WTC11 (cell line): Measurements from ENCODE around the gene P3H4.

Source experiments
- CREM ChIP-seq: sonication (generic); formaldehyde crosslinking; IDR thresholded peaks from 2 replicates; pipeline ENCODE4 v1.8.1; 2022; ENCODE audit warnings: mild to moderate bottlenecking, missing genetic modification reagents, moderate library complexity
- CTCF ChIP-seq: fragments of 200-600 bp; IDR thresholded peaks from 2 replicates; pipeline ENCODE4 v1.8.0; 2022; ENCODE audit warnings: antibody characterized with exemption
- ESRRA ChIP-seq: sonication (generic); formaldehyde crosslinking; IDR thresholded peaks from 2 replicates; pipeline ENCODE4 v1.8.1; 2022; ENCODE audit warnings: mild to moderate bottlenecking, missing genetic modification reagents, borderline replicate concordance
- HMGXB4 ChIP-seq: sonication (generic); formaldehyde crosslinking; IDR thresholded peaks from 2 replicates; pipeline ENCODE4 v1.8.1; 2023; ENCODE audit warnings: mild to moderate bottlenecking, moderate library complexity, missing genetic modification reagents
- JUN ChIP-seq: sonication (generic); formaldehyde crosslinking; IDR thresholded peaks from 2 replicates; pipeline ENCODE4 v1.8.0; 2023; ENCODE audit warnings: mild to moderate bottlenecking, missing genetic modification reagents
- MAX ChIP-seq: sonication (generic); formaldehyde crosslinking; IDR thresholded peaks from 2 replicates; pipeline ENCODE4 v1.8.0; 2022; ENCODE audit warnings: mild to moderate bottlenecking, missing genetic modification reagents
- NR2C2 ChIP-seq: sonication (generic); formaldehyde crosslinking; IDR thresholded peaks from 2 replicates; pipeline ENCODE4 v1.8.0; 2022; ENCODE audit warnings: mild to moderate bottlenecking, missing genetic modification reagents
- NR3C1 ChIP-seq: sonication (generic); formaldehyde crosslinking; conservative IDR thresholded peaks from 2 replicates; pipeline ENCODE4 v1.8.1; 2023; ENCODE audit warnings: low read depth, mild to moderate bottlenecking, missing genetic modification reagents
- PRRX2 ChIP-seq: fragments of 250-450 bp; sonication (Bioruptor Pico); IDR thresholded peaks from 2 replicates; pipeline ENCODE4 v1.8.0; 2021; ENCODE audit warnings: mild to moderate bottlenecking

- TF ChIP-seq PRRX2 = no peak
- peak; percentile 78; the same call in 1 of the 2 replicates for TF ChIP-seq MAX (CRISPR knock-in tag)
- TF ChIP-seq CTCF = no peak
- TF ChIP-seq ESRRA (CRISPR knock-in tag) = no peak
- TF ChIP-seq CREM (CRISPR knock-in tag) = no peak
- no peak for TF ChIP-seq NR2C2 (CRISPR knock-in tag)
- TF ChIP-seq JUN (CRISPR knock-in tag) = no peak
- TF ChIP-seq HMGXB4 (CRISPR knock-in tag) = peak; percentile 31; the same call in 1 of the 2 replicates
- TF ChIP-seq NR3C1 (CRISPR knock-in tag) = no peak
Observed at GRCh38 chr17:41812381-41813151, 817 bp upstream of the P3H4 start, which contains the start of gene FKBP10.
